ENCODE measurements around the gene GPX2. TPM values are rescaled to one million over a fixed set of nuclear protein-coding genes. Genes with fewer than 3 reads are reported as not detected.

Gene GPX2
- total RNA-seq, 1 experiment from 2014 or later: not detected

DNA sequence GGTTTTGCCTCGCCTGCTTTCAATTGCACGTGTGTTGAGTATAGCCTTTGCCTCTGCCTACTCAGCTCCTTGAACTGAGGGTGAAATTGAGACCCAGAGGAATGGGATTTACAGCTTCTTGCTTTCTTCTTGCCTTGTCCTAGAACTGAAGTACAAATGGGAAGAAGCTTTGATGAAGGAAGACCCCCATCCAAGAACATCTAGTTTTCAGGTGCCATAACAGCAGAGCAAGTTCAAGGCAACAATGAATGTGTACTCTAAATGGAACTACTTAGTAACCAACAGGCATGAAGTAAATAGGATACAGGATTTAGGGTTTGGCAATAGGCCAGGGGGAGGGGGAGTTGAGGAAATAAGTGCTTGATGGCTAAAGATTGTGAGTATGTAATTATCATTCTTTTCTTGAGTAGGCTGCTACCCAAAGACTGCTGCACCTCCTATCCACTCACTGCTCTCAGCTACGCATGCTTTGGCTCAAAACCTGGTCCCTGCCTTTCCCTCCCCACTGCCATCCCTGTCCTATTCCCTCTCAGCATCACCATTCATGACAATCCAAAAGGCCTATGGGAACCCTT is 2.1 kb downstream of the GPX2 start:
- intact Hi-C loops (cut with micrococcal nuclease): no loop called here
- Mint-ChIP-seq H3K9me3 (ENCODE audit: unreplicated experiment) (no peaks in the 10 kb centered on the region), H3K27ac (ENCODE audit: low read depth, unreplicated experiment) (no peak overlapping the region), H3K27me3 (ENCODE audit: insufficient read depth, unreplicated experiment) (no peaks in the 10 kb centered on the region), H3K4me1 (ENCODE audit: insufficient read depth, unreplicated experiment) (no peaks in the 10 kb centered on the region), H3K36me3 (ENCODE audit: insufficient read depth, unreplicated experiment) (peaks cover 46% of the 10 kb centered on the region), H3K4me3 (ENCODE audit: unreplicated experiment) (no peak overlapping the region)
- no TSS peak for BruUV-seq (replicated peaks)
- TF ChIP-seq, protein P1, sequence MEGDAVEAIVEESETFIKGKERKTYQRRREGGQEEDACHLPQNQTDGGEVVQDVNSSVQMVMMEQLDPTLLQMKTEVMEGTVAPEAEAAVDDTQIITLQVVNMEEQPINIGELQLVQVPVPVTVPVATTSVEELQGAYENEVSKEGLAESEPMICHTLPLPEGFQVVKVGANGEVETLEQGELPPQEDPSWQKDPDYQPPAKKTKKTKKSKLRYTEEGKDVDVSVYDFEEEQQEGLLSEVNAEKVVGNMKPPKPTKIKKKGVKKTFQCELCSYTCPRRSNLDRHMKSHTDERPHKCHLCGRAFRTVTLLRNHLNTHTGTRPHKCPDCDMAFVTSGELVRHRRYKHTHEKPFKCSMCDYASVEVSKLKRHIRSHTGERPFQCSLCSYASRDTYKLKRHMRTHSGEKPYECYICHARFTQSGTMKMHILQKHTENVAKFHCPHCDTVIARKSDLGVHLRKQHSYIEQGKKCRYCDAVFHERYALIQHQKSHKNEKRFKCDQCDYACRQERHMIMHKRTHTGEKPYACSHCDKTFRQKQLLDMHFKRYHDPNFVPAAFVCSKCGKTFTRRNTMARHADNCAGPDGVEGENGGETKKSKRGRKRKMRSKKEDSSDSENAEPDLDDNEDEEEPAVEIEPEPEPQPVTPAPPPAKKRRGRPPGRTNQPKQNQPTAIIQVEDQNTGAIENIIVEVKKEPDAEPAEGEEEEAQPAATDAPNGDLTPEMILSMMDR (IDR thresholded peaks at IDR 0.05; ENCODE audit: unreplicated experiment): no peak
- ChIA-PET CTCF (interaction anchor here (0.6 kb wide), 3 partner anchors 44 to 775 kb away, joined by 3 read pairs; no protein-coding TSS in a partner anchor), POLR2A (no interaction called here)
- DNase-seq (ENCODE audit: unreplicated experiment): no peak

DNA sequence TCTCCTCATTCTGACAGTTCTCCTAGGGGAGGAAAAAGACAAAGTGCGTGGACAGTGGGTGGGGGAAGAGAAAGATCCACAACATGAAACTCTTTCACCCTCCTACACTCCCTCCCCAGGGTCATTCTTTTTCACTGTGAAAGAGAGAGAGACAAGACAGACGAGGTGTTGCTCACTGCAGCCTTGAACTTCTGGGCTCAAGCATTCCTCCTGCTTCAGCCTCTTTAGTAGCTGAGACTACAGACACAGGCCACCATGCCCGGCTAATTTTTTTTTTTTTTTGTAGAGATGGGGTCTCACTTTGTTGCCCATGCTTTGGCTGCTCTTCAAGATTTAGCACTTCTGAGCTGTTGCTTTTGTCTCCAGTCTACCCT is 2.7 kb downstream of the GPX2 start:
- H3K9me3 Mint-ChIP-seq (ENCODE audit: unreplicated experiment): no peaks in the 10 kb centered on the region
- BruUV-seq (replicated peaks): no TSS peak
- ChIA-PET CTCF (interaction anchor here (0.6 to 1.4 kb wide), 4 partner anchors 45 to 775 kb away, joined by 3 read pairs; no protein-coding TSS in a partner anchor), POLR2A (no interaction called here)
- no peak overlapping the region for H3K4me3 Mint-ChIP-seq (ENCODE audit: unreplicated experiment)
- peaks cover 49% of the 10 kb centered on the region for H3K36me3 Mint-ChIP-seq (ENCODE audit: insufficient read depth, unreplicated experiment)
- no peaks in the 10 kb centered on the region for H3K4me1 Mint-ChIP-seq (ENCODE audit: insufficient read depth, unreplicated experiment)
- DNase-seq (ENCODE audit: unreplicated experiment): no peak
- H3K27me3 Mint-ChIP-seq (ENCODE audit: insufficient read depth, unreplicated experiment): no peaks in the 10 kb centered on the region
- TF ChIP-seq, protein P1 (IDR thresholded peaks at IDR 0.05; ENCODE audit: unreplicated experiment): no peak
- intact Hi-C loops (cut with micrococcal nuclease): no loop called here
- no peak overlapping the region for H3K27ac Mint-ChIP-seq (ENCODE audit: low read depth, unreplicated experiment)

DNA sequence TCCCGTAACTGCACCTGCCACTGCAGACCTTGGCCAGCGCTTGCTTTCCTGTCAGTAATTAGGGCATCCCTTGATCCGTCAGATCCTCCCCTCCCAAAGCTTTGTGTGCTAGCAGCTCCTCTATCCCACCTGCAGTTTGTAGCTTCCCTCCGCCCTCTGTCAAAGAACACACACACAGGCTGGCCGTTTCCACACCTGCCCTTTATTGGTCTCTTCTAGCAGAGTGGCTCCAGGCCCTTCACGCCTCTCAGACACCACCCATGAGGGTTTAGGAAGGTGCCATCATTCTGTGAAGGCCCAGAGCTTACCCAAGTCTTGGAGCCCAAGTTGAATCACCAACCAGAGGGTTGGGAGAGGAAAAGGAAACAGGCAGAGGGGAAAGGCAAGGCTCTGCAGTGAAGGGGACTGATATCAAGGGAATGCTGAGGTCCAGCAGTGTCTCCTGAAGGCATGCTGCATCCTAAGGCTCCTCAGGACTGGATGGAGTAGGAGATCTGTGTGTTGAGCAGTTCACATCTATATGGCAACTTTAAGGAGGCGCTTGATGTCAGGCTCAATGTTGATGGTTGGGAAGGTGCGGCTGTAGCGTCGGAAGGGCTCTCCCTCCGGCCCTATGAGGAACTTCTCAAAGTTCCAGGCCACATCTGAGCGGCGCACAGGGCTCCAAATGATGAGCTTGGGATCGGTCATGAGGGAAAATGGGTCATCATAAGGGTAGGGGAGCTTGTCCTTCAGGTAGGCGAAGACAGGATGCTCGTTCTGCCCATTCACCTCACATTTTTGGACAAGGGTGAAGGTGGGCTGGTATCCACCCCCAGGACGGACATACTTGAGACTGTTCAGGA is 3.4 kb downstream of the GPX2 start:
- peaks cover 49% of the 10 kb centered on the region for H3K36me3 Mint-ChIP-seq (ENCODE audit: insufficient read depth, unreplicated experiment)
- H3K27me3 Mint-ChIP-seq (ENCODE audit: insufficient read depth, unreplicated experiment): no peaks in the 10 kb centered on the region
- TF ChIP-seq, protein P1 (IDR thresholded peaks at IDR 0.05; ENCODE audit: unreplicated experiment): no peak
- no peaks in the 10 kb centered on the region for H3K9me3 Mint-ChIP-seq (ENCODE audit: unreplicated experiment)
- BruUV-seq (replicated peaks): no TSS peak
- no peak overlapping the region for H3K27ac Mint-ChIP-seq (ENCODE audit: low read depth, unreplicated experiment)
- no peak overlapping the region for H3K4me3 Mint-ChIP-seq (ENCODE audit: unreplicated experiment)
- H3K4me1 Mint-ChIP-seq (ENCODE audit: insufficient read depth, unreplicated experiment): no peaks in the 10 kb centered on the region
- ChIA-PET POLR2A (interaction anchor here (0.5 to 0.7 kb wide), 3 partner anchors 14 to 236 kb away, joined by 3 read pairs; no protein-coding TSS in a partner anchor), CTCF (interaction anchor here (0.6 to 1.4 kb wide), 7 partner anchors 22 to 496 kb away, joined by 3 to 4 read pairs (median 3); no protein-coding TSS in a partner anchor)
- no peak for DNase-seq (ENCODE audit: unreplicated experiment)
- intact Hi-C loops (cut with micrococcal nuclease): no loop called here

DNA sequence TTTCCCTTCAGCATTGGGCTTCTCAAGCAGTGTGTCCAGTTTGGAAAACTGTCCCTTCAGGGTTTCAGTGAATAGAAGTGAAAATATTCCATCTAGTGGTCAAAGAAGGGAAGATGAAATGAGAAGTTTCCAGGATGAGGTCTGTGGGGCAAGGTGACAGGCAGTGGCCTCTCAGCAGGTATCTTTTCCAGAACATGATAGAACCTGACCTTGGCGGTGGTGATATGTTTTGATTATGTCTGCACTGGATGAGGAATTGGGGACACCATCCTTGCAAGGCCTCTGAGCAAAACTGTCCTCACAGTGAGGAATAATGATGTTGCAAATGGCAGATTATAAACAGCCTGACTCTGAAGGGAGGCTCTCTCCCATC is 4.7 kb downstream of the GPX2 start:
- Mint-ChIP-seq H3K27me3 (ENCODE audit: insufficient read depth, unreplicated experiment) (no peaks in the 10 kb centered on the region), H3K9me3 (ENCODE audit: unreplicated experiment) (no peaks in the 10 kb centered on the region), H3K4me3 (ENCODE audit: unreplicated experiment) (no peak overlapping the region), H3K4me1 (ENCODE audit: insufficient read depth, unreplicated experiment) (no peaks in the 10 kb centered on the region), H3K27ac (ENCODE audit: low read depth, unreplicated experiment) (no peak overlapping the region), H3K36me3 (ENCODE audit: insufficient read depth, unreplicated experiment) (peaks cover 51% of the 10 kb centered on the region)
- BruUV-seq (replicated peaks): no TSS peak
- peak; percentile 16 for DNase-seq (ENCODE audit: unreplicated experiment)
- ChIA-PET POLR2A (interaction anchor here (1.2 to 2.8 kb wide), 2 partner anchors 14 to 23 kb away, joined by 6 to 10 read pairs; partner anchors contain the start of gene CHURC1), CTCF (interaction anchor here (1.2 kb wide), 1 partner anchor 10 kb away, joined by 3 read pairs; no protein-coding TSS in a partner anchor)
- TF ChIP-seq, protein P1 (IDR thresholded peaks at IDR 0.05; ENCODE audit: unreplicated experiment): peak; percentile 10
- intact Hi-C loops (cut with micrococcal nuclease): no loop called here
